AG09309 (cell line): Measurements from ENCODE around the gene PGPEP1.

Experiments used
- DNase-seq: peaks from one replicate; pipeline ENCODE4 v3.0.0-alpha.2; 2010; ENCODE audit warnings: low read depth
- H3K4me3 ChIP-seq: 2 replicates; pipeline ENCODE4 v1.5.1; 2011; ENCODE audit warnings: mild to moderate bottlenecking, low read depth, low read length, moderate library complexity; ENCODE audit not compliant: control insufficient read depth
- TF ChIP-seq, protein P1 (sequence below): IDR thresholded peaks from 2 replicates; pipeline ENCODE4 v1.5.1; 2011; ENCODE audit warnings: mild to moderate bottlenecking, low read depth, low read length, inconsistent platforms; ENCODE audit not compliant: insufficient read depth, control insufficient read depth; ENCODE audit errors: missing control alignments

PGPEP1 gene

DNA sequence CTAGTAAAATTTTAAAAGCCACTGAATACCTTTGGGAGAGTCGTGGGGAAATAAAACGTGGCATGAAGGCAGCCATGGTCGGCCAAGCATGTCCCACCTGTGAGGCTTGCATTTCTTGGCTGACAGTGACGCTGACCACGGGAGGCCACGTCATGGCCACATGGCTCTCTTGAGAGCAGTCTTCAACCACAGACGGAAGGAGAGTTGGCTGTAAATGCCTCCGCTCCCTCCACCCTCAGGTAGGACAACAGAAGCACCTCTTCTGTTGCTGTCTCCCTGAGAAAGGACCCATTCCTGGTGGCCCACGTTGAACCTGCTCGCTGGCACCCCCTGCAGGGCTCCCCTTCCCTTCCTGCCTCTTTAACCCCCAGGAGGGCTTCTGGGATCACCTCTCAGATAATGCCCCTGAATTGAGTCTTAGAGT, 67.7 kb downstream of the PGPEP1 start:
- no peak for DNase-seq
- H3K4me3 ChIP-seq, result no peak overlapping the region
- TF ChIP-seq, protein P1, sequence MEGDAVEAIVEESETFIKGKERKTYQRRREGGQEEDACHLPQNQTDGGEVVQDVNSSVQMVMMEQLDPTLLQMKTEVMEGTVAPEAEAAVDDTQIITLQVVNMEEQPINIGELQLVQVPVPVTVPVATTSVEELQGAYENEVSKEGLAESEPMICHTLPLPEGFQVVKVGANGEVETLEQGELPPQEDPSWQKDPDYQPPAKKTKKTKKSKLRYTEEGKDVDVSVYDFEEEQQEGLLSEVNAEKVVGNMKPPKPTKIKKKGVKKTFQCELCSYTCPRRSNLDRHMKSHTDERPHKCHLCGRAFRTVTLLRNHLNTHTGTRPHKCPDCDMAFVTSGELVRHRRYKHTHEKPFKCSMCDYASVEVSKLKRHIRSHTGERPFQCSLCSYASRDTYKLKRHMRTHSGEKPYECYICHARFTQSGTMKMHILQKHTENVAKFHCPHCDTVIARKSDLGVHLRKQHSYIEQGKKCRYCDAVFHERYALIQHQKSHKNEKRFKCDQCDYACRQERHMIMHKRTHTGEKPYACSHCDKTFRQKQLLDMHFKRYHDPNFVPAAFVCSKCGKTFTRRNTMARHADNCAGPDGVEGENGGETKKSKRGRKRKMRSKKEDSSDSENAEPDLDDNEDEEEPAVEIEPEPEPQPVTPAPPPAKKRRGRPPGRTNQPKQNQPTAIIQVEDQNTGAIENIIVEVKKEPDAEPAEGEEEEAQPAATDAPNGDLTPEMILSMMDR, result peak; percentile 52

- TF ChIP-seq, protein P1, result no peak
These were observed 72.3 kb downstream of the PGPEP1 start for GRCh38 chr19:18412610-18413239.

DNA sequence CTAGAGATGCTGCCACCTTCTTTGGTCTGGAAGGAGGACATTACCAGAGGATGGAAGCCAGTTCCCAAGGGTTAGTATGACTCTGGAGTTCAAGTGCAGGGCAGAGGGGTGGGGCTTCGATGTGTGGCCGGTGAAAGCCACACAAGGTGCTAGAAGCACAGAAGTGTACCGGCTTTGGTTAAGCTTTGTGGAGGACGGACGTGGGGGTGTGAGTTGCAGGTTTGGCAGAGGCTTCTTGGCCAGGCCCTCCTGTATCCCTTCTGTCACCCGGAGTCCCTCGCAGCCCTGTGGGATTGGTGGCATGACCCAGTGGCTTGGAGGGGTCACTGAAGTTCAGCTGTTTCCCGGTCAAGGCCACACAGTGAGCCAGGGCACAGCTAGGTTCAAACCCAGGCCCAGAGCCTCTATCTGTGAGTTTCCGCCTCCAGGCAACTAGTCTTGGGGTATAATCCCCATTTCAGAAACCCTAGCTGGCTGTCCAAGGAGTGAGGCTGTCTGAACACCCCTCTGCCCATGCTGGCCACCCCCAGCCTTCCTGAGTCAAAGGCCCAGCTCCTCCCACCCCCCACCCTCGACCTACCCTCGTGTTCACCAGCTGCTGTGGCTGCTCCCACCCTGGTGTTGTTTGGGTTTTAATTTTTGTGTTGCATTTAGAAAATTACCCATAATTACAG, 74.2 kb downstream of the PGPEP1 start:
- peak overlapping the region; percentile 50 for H3K4me3 ChIP-seq
- TF ChIP-seq, protein P1, result no peak
- no peak for DNase-seq

More at GRCh38 chr19:18412610-18413239, 72.3 kb downstream of the PGPEP1 start:
- no peak for DNase-seq
- H3K4me3 ChIP-seq, result no peak overlapping the region

- TF ChIP-seq, protein P1, result no peak
- DNase-seq, result no peak
- H3K4me3 ChIP-seq, result peak overlapping the region; percentile 50
These were observed 74.9 kb downstream of the PGPEP1 start for GRCh38 chr19:18415178-18415867.

- H3K4me3 ChIP-seq, result peak overlapping the region; percentile 39
- TF ChIP-seq, protein P1, result no peak
- DNase-seq, result no peak
These were observed 76.4 kb downstream of the PGPEP1 start for GRCh38 chr19:18416778-18417249.

DNA sequence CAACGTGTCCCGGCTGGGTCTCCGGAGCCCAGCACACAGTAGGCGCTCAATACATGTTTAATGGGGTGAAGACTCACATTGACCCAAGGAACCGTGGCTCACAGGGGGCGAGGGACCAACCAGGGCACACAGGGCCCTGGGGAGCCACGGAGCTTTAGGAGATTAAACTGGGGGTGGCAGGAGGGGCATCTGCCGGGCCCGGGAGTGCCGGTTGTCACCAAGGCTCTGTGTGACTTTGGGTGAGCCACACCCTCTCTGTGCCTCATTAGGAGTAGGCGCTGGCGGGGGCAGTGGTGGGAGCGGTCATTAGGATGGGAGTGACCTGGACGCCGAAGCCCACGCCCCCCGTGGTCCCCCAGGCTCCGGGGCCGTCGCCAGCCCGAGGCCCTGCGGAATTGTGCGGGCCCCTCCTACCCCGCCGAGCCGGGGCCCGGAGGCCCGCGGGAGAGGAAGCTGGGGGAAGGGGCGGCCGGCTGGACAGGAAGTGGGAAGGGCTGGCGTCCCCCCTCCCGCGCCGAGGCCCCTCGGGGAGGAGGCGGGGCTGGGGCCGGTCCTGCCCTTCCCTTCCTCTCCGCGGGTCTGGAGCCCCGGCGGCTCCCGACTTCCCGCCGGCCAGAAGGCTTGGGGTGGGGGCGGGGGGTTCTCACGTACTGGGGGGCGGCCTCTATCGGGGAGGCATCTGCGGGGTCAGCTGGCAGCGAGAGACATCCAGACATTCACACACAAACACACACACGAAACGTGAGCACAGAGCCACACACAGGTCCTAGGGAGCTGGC, 77.0 kb downstream of the PGPEP1 start:
- TF ChIP-seq, protein P1, result no peak
- DNase-seq, result no peak
- H3K4me3 ChIP-seq, result peak overlapping the region; percentile 39
